HepG2 (cell line): ENCODE data around the gene GCDH. TPM values are rescaled to one million over a fixed set of nuclear protein-coding genes. Genes with fewer than 3 reads are reported as not detected.
A peak's percentile ranks its signal among the peaks of the same experiment; 100 is the strongest.

ENCODE experiments used
- BCL6 ChIP-seq: IDR thresholded peaks from 2 replicates; pipeline ENCODE4 v1.6.1; 2016; ENCODE audit warnings: missing genetic modification reagents, missing compliant biosample characterization
- DR1 ChIP-seq: sonication (generic); formaldehyde crosslinking; IDR thresholded peaks from 2 replicates; pipeline ENCODE4 v1.8.0; 2021; ENCODE audit warnings: mild to moderate bottlenecking, missing genetic modification reagents, inconsistent platforms
- NKX3-1 ChIP-seq: sonication (generic); formaldehyde crosslinking; IDR thresholded peaks from 2 replicates; pipeline ENCODE4 v1.5.0; 2020; ENCODE audit warnings: missing genetic modification reagents
- SOX13 ChIP-seq, 3 experiments: fragments of 450-650 bp in 1 of 3; sonication (generic) in 1 of 3; formaldehyde crosslinking in 1 of 3; IDR thresholded peaks in 2 of 3; conservative IDR thresholded peaks in 1 of 3; 2 replicates each; pipeline versions ENCODE4 v1.5.0 to v1.6.1; 2016 to 2020; ENCODE audit warnings: antibody characterized with exemption in 1 of 3, mild to moderate bottlenecking in 1 of 3, missing compliant biosample characterization in 1 of 3, missing genetic modification reagents in 1 of 3, moderate library complexity in 1 of 3
- TEAD3 ChIP-seq: optimal IDR thresholded peaks from 2 replicates; pipeline ENCODE3; 2016; ENCODE audit warnings: borderline replicate concordance
- ZBTB38 ChIP-seq: sonication (generic); formaldehyde crosslinking; IDR thresholded peaks from 2 replicates; pipeline ENCODE4 v1.5.1; 2020; ENCODE audit warnings: mild to moderate bottlenecking, missing genetic modification reagents
- ZFYVE20 ChIP-seq: sonication (generic); formaldehyde crosslinking; IDR thresholded peaks from 2 replicates; pipeline ENCODE4 v1.8.0; 2023; ENCODE audit warnings: low read depth, mild to moderate bottlenecking, moderate library complexity, missing genetic modification reagents, borderline replicate concordance
- ZIK1 ChIP-seq: sonication (generic); formaldehyde crosslinking; IDR thresholded peaks from 2 replicates; pipeline ENCODE4 v1.5.0; 2020; ENCODE audit warnings: mild to moderate bottlenecking, low read depth, missing genetic modification reagents, borderline replicate concordance
- ZMYM3 ChIP-seq: sonication (generic); formaldehyde crosslinking; IDR thresholded peaks from 2 replicates; pipeline ENCODE4 v1.5.1; 2020; ENCODE audit warnings: mild to moderate bottlenecking, missing genetic modification reagents
- ZNF619 ChIP-seq: sonication (generic); formaldehyde crosslinking; IDR thresholded peaks from 2 replicates; pipeline ENCODE4 v1.4.0; 2020; ENCODE audit warnings: mild to moderate bottlenecking, missing genetic modification reagents
- ZNF724P ChIP-seq: sonication (generic); formaldehyde crosslinking; IDR thresholded peaks from 2 replicates; pipeline ENCODE4 v1.8.0; 2022; ENCODE audit warnings: missing genetic modification reagents, borderline replicate concordance
- polyA plus RNA-seq, 8 experiments: library from polyadenylated mRNA; depleted of rRNA in 3 of 8; stranded (reverse) in 7 of 8; unstranded in 1 of 8; fragments of >200 nt; fragmentation: Illumina TruSeq in 4 of 8; extraction: Trizol in 4 of 8; gene quantifications; 2 replicates each; pipeline versions ENCODE4 v1.2.1 to v1.2.3, GENCODE V29; 2011 to 2016; ENCODE audit warnings: low read depth in 4 of 8, missing spikeins in 1 of 8, mixed read lengths in 1 of 8; ENCODE audit not compliant: insufficient read depth in 1 of 8
- total RNA-seq, 5 experiments: library from RNA; depleted of rRNA; stranded (reverse); fragments of >200 nt; fragmentation: Illumina TruSeq; extraction: Trizol; gene quantifications; 2 replicates each; pipeline ENCODE4 v1.2.3, GENCODE V29; 2016; ENCODE audit warnings: low read depth in 1 of 5

The GCDH gene
- total and polyA plus RNA-seq, 2 of the 13 experiments (the other 11 are each of a cell fraction or from before 2014, with no cell fraction given), result 15.1 to 38.0 TPM

DNA sequence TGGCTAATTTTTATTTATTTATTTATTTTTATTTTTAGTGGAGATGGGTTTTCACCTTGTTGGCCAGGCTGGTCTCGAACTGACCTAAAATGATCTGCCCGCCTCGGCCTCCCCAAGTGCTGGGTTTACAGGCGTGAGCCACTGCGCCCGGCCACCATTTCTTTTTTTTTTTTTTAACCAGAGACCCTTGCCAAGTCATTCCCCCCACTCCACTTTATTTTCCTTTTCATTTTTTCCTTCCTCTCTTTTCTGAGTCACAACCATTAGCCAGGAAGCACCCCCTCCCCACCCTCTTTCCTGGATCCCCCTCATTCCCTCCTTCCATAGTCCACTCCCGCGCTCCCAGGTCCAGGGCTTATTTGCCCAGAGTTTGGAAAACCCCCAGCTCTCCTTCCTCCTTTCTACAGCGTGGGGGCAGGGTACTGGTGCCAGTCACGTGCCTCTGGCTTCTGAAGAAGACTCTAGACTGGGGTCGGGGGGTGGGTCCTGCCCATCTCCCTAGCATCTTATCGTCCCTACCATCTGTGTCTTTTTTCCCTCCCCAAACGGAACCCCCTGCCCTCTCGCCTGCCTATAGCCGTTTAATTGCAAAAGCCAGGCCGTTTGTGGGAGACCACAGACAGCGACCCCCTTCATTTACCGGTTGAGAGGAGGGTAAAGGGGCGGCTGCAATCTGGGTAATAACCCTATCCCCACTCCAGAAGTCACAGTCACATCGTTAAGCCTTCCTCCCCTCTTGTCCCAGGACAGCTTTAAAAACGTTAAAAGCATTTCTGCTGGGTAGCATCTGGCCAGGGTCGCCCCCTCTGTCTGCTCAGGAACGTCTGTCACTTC is 46.4 kb downstream of the GCDH start (continued):
- TF ChIP-seq ZFYVE20, result no peak
- 0 out of 2 replicates have a peak, but pooled peaks have one; percentile 19 for TF ChIP-seq ZBTB38
- no peak for TF ChIP-seq SOX13 (IDR thresholded peaks at IDR 0.05)
- no peak for TF ChIP-seq SOX13 (CRISPR knock-in tag; conservative IDR thresholded peaks at IDR 0.05 in 1 of 2, IDR thresholded peaks at IDR 0.05 in 1 of 2)
- TF ChIP-seq ZNF619 (CRISPR knock-in tag), result no peak
- no peak for TF ChIP-seq DR1 (CRISPR knock-in tag)
- TF ChIP-seq NKX3-1 (CRISPR knock-in tag), result no peak
- no peak for TF ChIP-seq BCL6 (CRISPR knock-in tag)
- no peak for TF ChIP-seq ZNF724P (CRISPR knock-in tag)
- no peak for TF ChIP-seq TEAD3 (CRISPR knock-in tag)
- no peak; the same call in 1 of the 2 replicates for TF ChIP-seq ZMYM3 (CRISPR knock-in tag)
- TF ChIP-seq ZIK1 (CRISPR knock-in tag), result no peak
